ENCODE data around the gene GPT2. TPM values are rescaled to one million over a fixed set of nuclear protein-coding genes. Genes with fewer than 3 reads are reported as not detected.

Gene GPT2
- total and polyA plus RNA-seq, 8 donors = 9.1 to 44.9 (median 37.5) TPM

- no peaks in the 10 kb centered on the region for H3K9me3 ChIP-seq
- H3K27me3 ChIP-seq = no peaks in the 10 kb centered on the region
- TF ChIP-seq CTCF (IDR thresholded peaks at IDR 0.05) = no peak
- DNase-seq (no peak), ATAC-seq (no peak)
- intact Hi-C loops (cut with DNase I) = no loop called here
- no peak overlapping the region for H3K27ac ChIP-seq
- no peaks in the 10 kb centered on the region for H3K4me1 ChIP-seq
- H3K4me3 ChIP-seq = no peak overlapping the region
- H3K36me3 ChIP-seq = peaks cover 0 to 22% of the 10 kb centered on the region in 2 donors
These were observed 13.8 kb downstream of the GPT2 start for GRCh38 chr16:46898006-46898405.

GRCh38 chr16:46899443-46900143 is 15.4 kb downstream of the GPT2 start:
- Histone ChIP-seq H3K4me3 (no peak overlapping the region), H3K27ac (no peak overlapping the region), H3K27me3 (no peaks in the 10 kb centered on the region), H3K4me1 (no peaks in the 10 kb centered on the region), H3K36me3 (peaks cover 0 to 22% of the 10 kb centered on the region in 2 donors), H3K9me3 (no peaks in the 10 kb centered on the region)
- peak; percentile 13 for ATAC-seq
- intact Hi-C loops (cut with DNase I) = no loop called here
- DNase-seq = no peak
- no peak for TF ChIP-seq CTCF (IDR thresholded peaks at IDR 0.05)

- no peak for DNase-seq
- H3K4me3 ChIP-seq = no peak overlapping the region
- intact Hi-C loops (cut with DNase I) = no loop called here
- peaks cover 0 to 22% of the 10 kb centered on the region in 2 donors for H3K36me3 ChIP-seq
- H3K27ac ChIP-seq = no peak overlapping the region
- no peaks in the 10 kb centered on the region for H3K4me1 ChIP-seq
- no peaks in the 10 kb centered on the region for H3K27me3 ChIP-seq
- no peak for ATAC-seq
- no peaks in the 10 kb centered on the region for H3K9me3 ChIP-seq
- no peak for TF ChIP-seq CTCF (IDR thresholded peaks at IDR 0.05)
These were observed 16.5 kb downstream of the GPT2 start for GRCh38 chr16:46900455-46901235.

- ATAC-seq = no peak
- Histone ChIP-seq H3K9me3 (no peaks in the 10 kb centered on the region), H3K4me3 (no peak overlapping the region), H3K36me3 (peaks cover 0 to 22% of the 10 kb centered on the region in 2 donors), H3K4me1 (no peaks in the 10 kb centered on the region), H3K27ac (no peak overlapping the region), H3K27me3 (no peaks in the 10 kb centered on the region)
- no peak for DNase-seq
- no peak for TF ChIP-seq CTCF (IDR thresholded peaks at IDR 0.05)
- intact Hi-C loops (cut with DNase I) = no loop called here
These were observed 17.5 kb downstream of the GPT2 start for GRCh38 chr16:46901709-46902108.

- peaks cover 0 to 19% of the 10 kb centered on the region in 2 donors for H3K36me3 ChIP-seq
- H3K4me3 ChIP-seq = no peak overlapping the region
- H3K27me3 ChIP-seq = no peaks in the 10 kb centered on the region
- H3K9me3 ChIP-seq = no peaks in the 10 kb centered on the region
- TF ChIP-seq CTCF (IDR thresholded peaks at IDR 0.05) = no peak
- no peak for DNase-seq
- H3K27ac ChIP-seq = no peak overlapping the region
- H3K4me1 ChIP-seq = no peaks in the 10 kb centered on the region
- intact Hi-C loops (cut with DNase I) = no loop called here
- no peak for ATAC-seq
These were observed 19.2 kb downstream of the GPT2 start for GRCh38 chr16:46903255-46903905.

All from left lung (tissue), 10 donors.